PFSK-1 (cell line): ENCODE results near the gene C1QA.

Source experiments
- POLR2AphosphoS5 ChIP-seq: IDR thresholded peaks from 2 replicates; pipeline ENCODE4 v1.6.1; 2012; ENCODE audit warnings: low read depth, mild to moderate bottlenecking, control low read depth, low read length, moderate library complexity
- TAF1 ChIP-seq: IDR thresholded peaks from 2 replicates; pipeline ENCODE4 v1.6.1; 2012; ENCODE audit warnings: low read length, control low read depth, borderline replicate concordance; ENCODE audit not compliant: insufficient read depth

GRCh38 chr1:22645931-22646330 is 9.5 kb downstream of the C1QA start:
- TF ChIP-seq TAF1 (no peak), POLR2AphosphoS5 (no peak)
